Liver (tissue), 2 donors: ENCODE measurements around the gene LARGE2.

Experiments used
- GABPA ChIP-seq, 2 donors: IDR thresholded peaks in 1 of 2; conservative IDR thresholded peaks in 1 of 2; 2 replicates each; pipeline ENCODE4 v1.6.1; 2016; ENCODE audit warnings: antibody characterized with exemption in 2 of 2, mild to moderate bottlenecking in 1 of 2, moderate library complexity in 1 of 2
- SP1 ChIP-seq: IDR thresholded peaks from 2 replicates; pipeline ENCODE4 v1.6.1; 2018; ENCODE audit warnings: antibody characterized with exemption, mild to moderate bottlenecking
- TF ChIP-seq, protein P1 (sequence below): IDR thresholded peaks from 2 replicates; pipeline ENCODE4 v1.6.1; 2016; ENCODE audit warnings: antibody characterized with exemption
- donor health status: healthy.

DNA sequence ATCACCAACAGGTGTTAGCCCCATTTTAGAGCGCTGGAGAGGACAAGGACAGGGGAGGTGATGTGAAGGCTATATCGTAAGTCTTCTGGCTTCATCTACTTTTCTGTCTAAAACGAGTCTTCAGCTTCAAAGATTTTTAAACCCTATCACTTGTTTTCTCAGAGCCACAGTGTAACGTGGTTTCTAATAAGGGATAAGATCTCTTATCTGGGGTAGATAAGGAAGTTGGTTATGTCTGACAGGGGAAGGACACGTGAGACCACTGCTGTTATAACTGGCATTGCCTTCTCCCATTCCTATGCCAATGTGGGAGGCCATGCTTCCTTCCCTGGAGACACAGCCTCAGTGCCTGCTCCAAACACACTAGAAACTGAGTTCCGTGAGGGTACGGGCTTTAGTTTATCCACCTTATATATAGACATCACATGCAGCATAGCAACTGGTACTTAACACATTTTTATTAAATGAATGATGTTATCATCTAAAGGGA is 39.3 kb downstream of the LARGE2 start:
- TF ChIP-seq GABPA (IDR thresholded peaks at IDR 0.05 in 1 of 2, conservative IDR thresholded peaks at IDR 0.05 in 1 of 2) (no peak), SP1 (no peak)
- TF ChIP-seq, protein P1, sequence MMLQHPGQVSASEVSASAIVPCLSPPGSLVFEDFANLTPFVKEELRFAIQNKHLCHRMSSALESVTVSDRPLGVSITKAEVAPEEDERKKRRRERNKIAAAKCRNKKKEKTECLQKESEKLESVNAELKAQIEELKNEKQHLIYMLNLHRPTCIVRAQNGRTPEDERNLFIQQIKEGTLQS = no peak
